KMS-11 (cell line): ENCODE results near the gene CCDC14.

Experiments
- H2AFZ ChIP-seq: fragments of 200-600 bp; sonication (generic); 2 replicates; pipeline ENCODE4 v1.6.1; 2016; ENCODE audit warnings: antibody characterized with exemption, mixed run types, low read depth
- H3K27ac ChIP-seq: fragments of 200-600 bp; sonication (generic); 2 replicates; pipeline ENCODE4 v1.6.1; 2016; ENCODE audit warnings: mild to moderate bottlenecking, mixed run types
- H3K27me3 ChIP-seq: fragments of 200-600 bp; sonication (generic); 2 replicates; pipeline ENCODE4 v1.6.1; 2017; ENCODE audit warnings: mild to moderate bottlenecking, low read depth, mixed run types, moderate library complexity; ENCODE audit not compliant: insufficient read depth
- H3K36me3 ChIP-seq: fragments of 200-600 bp; sonication (generic); 2 replicates; pipeline ENCODE4 v1.6.1; 2017; ENCODE audit warnings: mild to moderate bottlenecking, mixed run types; ENCODE audit not compliant: insufficient read depth
- H3K4me1 ChIP-seq: fragments of 200-600 bp; sonication (generic); 2 replicates; pipeline ENCODE4 v1.6.1; 2016; ENCODE audit warnings: mild to moderate bottlenecking, low read depth, mixed run types; ENCODE audit not compliant: poor library complexity, severe bottlenecking
- H3K4me2 ChIP-seq: fragments of 200-600 bp; sonication (generic); 2 replicates; pipeline ENCODE4 v1.7.0; 2016; ENCODE audit warnings: mild to moderate bottlenecking, mixed run types
- H3K4me3 ChIP-seq: fragments of 200-600 bp; sonication (generic); IDR thresholded peaks from 2 replicates; pipeline ENCODE4 v1.6.1; 2017; ENCODE audit warnings: low read depth, low read length, mixed read lengths; ENCODE audit not compliant: insufficient read depth
- H3K79me2 ChIP-seq: fragments of 200-600 bp; sonication (generic); 2 replicates; pipeline ENCODE4 v1.6.1; 2016; ENCODE audit warnings: low read depth, mixed run types; ENCODE audit not compliant: insufficient read depth
- H3K9ac ChIP-seq: fragments of 200-600 bp; sonication (generic); 2 replicates; pipeline ENCODE4 v1.6.1; 2016; ENCODE audit warnings: mild to moderate bottlenecking, mixed run types
- H4K20me1 ChIP-seq: fragments of 200-600 bp; sonication (generic); 2 replicates; pipeline ENCODE4 v1.6.1; 2016; ENCODE audit warnings: mild to moderate bottlenecking, mixed run types; ENCODE audit not compliant: insufficient read depth
- TF ChIP-seq, protein P1 (sequence below): fragments of 200-600 bp; sonication (generic); conservative IDR thresholded peaks from 2 replicates; pipeline ENCODE4 v1.6.1; 2017; ENCODE audit warnings: low read depth, mild to moderate bottlenecking, antibody characterized with exemption, low read length, moderate library complexity, mixed read lengths

The CCDC14 gene

DNA sequence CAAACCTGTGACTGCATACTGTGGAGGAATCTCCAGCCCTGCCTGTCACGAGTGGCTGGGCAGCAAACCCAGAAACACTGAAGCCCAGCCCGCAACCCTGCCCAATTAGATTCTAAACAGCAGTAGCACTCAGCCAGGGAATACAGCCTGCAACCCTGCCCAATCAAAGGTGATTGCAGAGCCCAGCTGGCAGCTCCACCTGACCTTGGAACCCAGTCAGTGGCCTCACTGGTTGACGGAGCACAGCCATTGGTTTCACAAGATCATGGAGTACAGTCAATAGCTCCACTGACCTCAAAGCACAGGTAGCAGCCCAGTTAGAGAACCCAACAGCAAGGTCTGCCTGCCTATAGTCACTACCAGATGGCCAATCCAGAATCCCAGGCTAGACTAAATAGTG, 41.7 kb downstream of the CCDC14 start:
- H3K79me2 ChIP-seq, result no peaks in the 10 kb centered on the region
- TF ChIP-seq, protein P1, sequence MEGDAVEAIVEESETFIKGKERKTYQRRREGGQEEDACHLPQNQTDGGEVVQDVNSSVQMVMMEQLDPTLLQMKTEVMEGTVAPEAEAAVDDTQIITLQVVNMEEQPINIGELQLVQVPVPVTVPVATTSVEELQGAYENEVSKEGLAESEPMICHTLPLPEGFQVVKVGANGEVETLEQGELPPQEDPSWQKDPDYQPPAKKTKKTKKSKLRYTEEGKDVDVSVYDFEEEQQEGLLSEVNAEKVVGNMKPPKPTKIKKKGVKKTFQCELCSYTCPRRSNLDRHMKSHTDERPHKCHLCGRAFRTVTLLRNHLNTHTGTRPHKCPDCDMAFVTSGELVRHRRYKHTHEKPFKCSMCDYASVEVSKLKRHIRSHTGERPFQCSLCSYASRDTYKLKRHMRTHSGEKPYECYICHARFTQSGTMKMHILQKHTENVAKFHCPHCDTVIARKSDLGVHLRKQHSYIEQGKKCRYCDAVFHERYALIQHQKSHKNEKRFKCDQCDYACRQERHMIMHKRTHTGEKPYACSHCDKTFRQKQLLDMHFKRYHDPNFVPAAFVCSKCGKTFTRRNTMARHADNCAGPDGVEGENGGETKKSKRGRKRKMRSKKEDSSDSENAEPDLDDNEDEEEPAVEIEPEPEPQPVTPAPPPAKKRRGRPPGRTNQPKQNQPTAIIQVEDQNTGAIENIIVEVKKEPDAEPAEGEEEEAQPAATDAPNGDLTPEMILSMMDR, result no peak
- H3K27me3 ChIP-seq, result no peaks in the 10 kb centered on the region
- no peak overlapping the region for H3K9ac ChIP-seq
- no peaks in the 10 kb centered on the region for H3K36me3 ChIP-seq
- no peaks in the 10 kb centered on the region for H3K4me1 ChIP-seq
- H4K20me1 ChIP-seq, result no peaks in the 10 kb centered on the region
- H3K27ac ChIP-seq, result no peak overlapping the region
- no peak overlapping the region for H3K4me3 ChIP-seq
- no peak overlapping the region for H3K4me2 ChIP-seq
- no peak overlapping the region for H2AFZ ChIP-seq

- no peak overlapping the region for H3K27ac ChIP-seq
- no peak overlapping the region for H3K4me2 ChIP-seq
These were observed 46.2 kb downstream of the CCDC14 start for GRCh38 chr3:123914829-123915228.

GRCh38 chr3:123909785-123910184, 51.2 kb downstream of the CCDC14 start:
- H3K27ac ChIP-seq, result no peak overlapping the region
- no peak overlapping the region for H3K4me2 ChIP-seq
- H3K9ac ChIP-seq, result no peak overlapping the region
- TF ChIP-seq, protein P1, result no peak
- no peaks in the 10 kb centered on the region for H4K20me1 ChIP-seq
- no peaks in the 10 kb centered on the region for H3K79me2 ChIP-seq
- no peak overlapping the region for H2AFZ ChIP-seq
- no peak overlapping the region for H3K4me3 ChIP-seq
- H3K27me3 ChIP-seq, result no peaks in the 10 kb centered on the region
- no peaks in the 10 kb centered on the region for H3K4me1 ChIP-seq
- H3K36me3 ChIP-seq, result no peaks in the 10 kb centered on the region

More at GRCh38 chr3:123914829-123915228, 46.2 kb downstream of the CCDC14 start:
- TF ChIP-seq, protein P1, result no peak
- H3K79me2 ChIP-seq, result no peaks in the 10 kb centered on the region
- H4K20me1 ChIP-seq, result no peaks in the 10 kb centered on the region
- no peaks in the 10 kb centered on the region for H3K4me1 ChIP-seq
- H3K9ac ChIP-seq, result no peak overlapping the region
- H3K27me3 ChIP-seq, result no peaks in the 10 kb centered on the region
- no peak overlapping the region for H2AFZ ChIP-seq
- no peaks in the 10 kb centered on the region for H3K36me3 ChIP-seq
- no peak overlapping the region for H3K4me3 ChIP-seq

- TF ChIP-seq, protein P1, result no peak
- H3K36me3 ChIP-seq, result no peaks in the 10 kb centered on the region
- H4K20me1 ChIP-seq, result no peaks in the 10 kb centered on the region
- no peak overlapping the region for H3K9ac ChIP-seq
- H3K27me3 ChIP-seq, result no peaks in the 10 kb centered on the region
- H3K4me2 ChIP-seq, result no peak overlapping the region
- no peaks in the 10 kb centered on the region for H3K4me1 ChIP-seq
- no peak overlapping the region for H3K27ac ChIP-seq
- no peaks in the 10 kb centered on the region for H3K79me2 ChIP-seq
- no peak overlapping the region for H3K4me3 ChIP-seq
- no peak overlapping the region for H2AFZ ChIP-seq
These were observed 53.3 kb downstream of the CCDC14 start for GRCh38 chr3:123907720-123908119.
